A549 treated with DMSO at 1 μM for 4 hours (cell line): ENCODE data around the gene SLC25A43. TPM values are rescaled to one million over a fixed set of nuclear protein-coding genes. Genes with fewer than 3 reads are reported as not detected.

Experiments
- total RNA-seq: library from RNA; stranded (reverse); fragments of 200-300 nt; extraction: Qiagen RNA extraction; gene quantifications from 5 replicates; pipeline ENCODE4 v1.2.3, GENCODE V29; 2022; ENCODE audit warnings: low read depth

Gene SLC25A43
- total RNA-seq, result 22.6 to 35.2 TPM (median 32.5 TPM) in 5 replicates

DNA sequence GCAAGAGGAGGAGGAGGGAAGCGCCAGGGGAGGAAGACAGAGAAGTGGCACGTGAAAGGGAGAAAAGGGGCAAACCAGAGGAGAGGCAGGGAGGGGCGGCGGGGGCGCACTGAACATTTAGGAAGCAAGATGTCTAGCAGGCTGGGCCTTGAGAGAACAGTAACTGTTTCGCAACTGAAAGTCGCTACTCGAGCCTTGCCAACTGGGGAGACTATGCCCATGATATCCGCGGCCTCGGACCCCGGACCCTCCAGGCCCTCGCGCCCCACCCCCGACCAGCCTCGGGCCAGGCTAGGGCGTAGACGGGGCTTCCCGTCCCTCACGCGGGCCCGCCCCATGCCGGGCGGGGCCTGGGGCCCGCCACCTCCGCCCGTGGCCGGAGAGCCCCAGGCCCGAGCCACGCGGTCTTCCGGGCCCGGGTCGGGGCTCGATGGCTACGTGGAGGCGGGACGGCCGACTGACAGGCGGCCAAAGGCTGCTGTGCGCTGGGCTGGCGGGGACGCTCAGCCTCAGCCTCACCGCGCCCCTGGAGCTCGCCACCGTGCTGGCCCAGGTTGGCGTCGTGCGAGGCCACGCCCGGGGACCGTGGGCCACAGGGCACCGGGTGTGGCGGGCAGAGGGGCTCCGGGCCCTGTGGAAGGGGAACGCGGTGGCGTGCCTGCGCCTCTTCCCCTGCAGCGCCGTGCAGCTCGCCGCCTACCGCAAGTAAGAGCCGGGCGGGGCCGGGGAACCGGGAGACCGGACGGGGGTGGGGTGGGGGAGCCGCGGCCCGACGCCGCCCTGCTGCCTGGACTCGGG is at the start of gene SLC25A43:
Gene SLC25A43, plus strand, starts transcription at position 363 of the 798 bp plus-strand sequence. Its CDS starts 68 bp downstream, at position 431.

GRCh38 chrX:119467842-119468550 is 68.9 kb downstream of the SLC25A43 start, which contains the start of gene SLC25A5:
TSS of gene SLC25A5 (plus strand) at chrX:119468444. CDS start at chrX:119468516, 72 bp downstream.

Other genes with a start within 250 kb of the SLC25A43 start
- 148 to 178 TPM (median 162 TPM) in 5 replicates for gene PGRMC1, start 163.1 kb upstream of the SLC25A43 start, total RNA-seq
- gene SLC25A5, start 69.1 kb downstream of the SLC25A43 start, total RNA-seq, result 721 to 779 TPM (median 753 TPM) in 5 replicates
- 31.1 to 40.9 TPM (median 33.2 TPM) in 5 replicates for gene STEEP1, start 166.1 kb downstream of the SLC25A43 start, total RNA-seq
- gene UBE2A, start 175.2 kb downstream of the SLC25A43 start, total RNA-seq, result 133 to 145 TPM (median 139 TPM) in 5 replicates
- 18.1 to 21.4 TPM (median 19.6 TPM) in 5 replicates for gene NKRF, start 207.1 kb downstream of the SLC25A43 start, total RNA-seq